Esophagus (tissue), 2 donors: ENCODE results near the gene ZNF346. TPM values are rescaled to one million over a fixed set of nuclear protein-coding genes. Genes with fewer than 3 reads are reported as not detected.

Source experiments
- H3K27ac ChIP-seq, 2 donors: one replicate each; pipeline ENCODE4 v1.5.1; 2013; ENCODE audit warnings: low read depth in 2 of 2, mild to moderate bottlenecking in 2 of 2, inconsistent platforms in 1 of 2, low read length in 1 of 2, moderate library complexity in 1 of 2
- H3K27me3 ChIP-seq, 2 donors: one replicate each; pipeline ENCODE4 v1.6.1; 2013; ENCODE audit warnings: low read length in 2 of 2, control low read depth in 1 of 2, mild to moderate bottlenecking in 1 of 2; ENCODE audit not compliant: insufficient read depth in 2 of 2, control insufficient read depth in 1 of 2
- H3K36me3 ChIP-seq, 2 donors: one replicate each; pipeline ENCODE4 v1.6.1; 2013; ENCODE audit warnings: low read length in 1 of 2; ENCODE audit not compliant: control insufficient read depth in 2 of 2, insufficient read depth in 2 of 2
- H3K4me1 ChIP-seq, 2 donors: one replicate each; pipeline ENCODE4 v1.6.1; 2013; ENCODE audit warnings: low read length in 1 of 2; ENCODE audit not compliant: control insufficient read depth in 2 of 2, insufficient read depth in 2 of 2
- H3K4me3 ChIP-seq, 2 donors: one replicate each; pipeline ENCODE4 v1.5.1; 2013; ENCODE audit warnings: low read length in 2 of 2, mild to moderate bottlenecking in 2 of 2, low read depth in 1 of 2, moderate library complexity in 1 of 2
- H3K9me3 ChIP-seq, 2 donors: one replicate each; pipeline ENCODE4 v1.6.1; 2013; ENCODE audit warnings: mild to moderate bottlenecking in 2 of 2, low read depth in 1 of 2, low read length in 1 of 2, moderate library complexity in 1 of 2; ENCODE audit not compliant: control insufficient read depth in 2 of 2, insufficient read depth in 1 of 2
- WGBS, 2 donors: extraction: QIAGEN DNeasy Blood & Tissue Kit; methylation state at CpG; one replicate each; pipeline ENCODE4 v1.1.7; 2013; 5-methylcytosine and 5-hydroxymethylcytosine counted together
- polyA plus RNA-seq, 2 donors: library from polyadenylated mRNA; stranded (reverse); fragments of 200-250 nt; gene quantifications; one replicate each; pipeline ENCODE4 v1.2.3, GENCODE V29; 2013
- donor health status: healthy with polysubstance abuse.
- donor health status: Bipolar disorder and iron deficiency.

ZNF346 gene
- polyA plus RNA-seq, 2 donors = 6.1 to 7.8 TPM

GRCh38 chr5:177089825-177090641, 67.5 kb downstream of the ZNF346 start:
- no peak overlapping the region for H3K4me3 ChIP-seq
- H3K27me3 ChIP-seq = no peaks in the 10 kb centered on the region
- no peak overlapping the region for H3K27ac ChIP-seq
- H3K9me3 ChIP-seq = no peaks in the 10 kb centered on the region
- no peaks in the 10 kb centered on the region for H3K36me3 ChIP-seq
- H3K4me1 ChIP-seq = peaks cover 4 to 11% of the 10 kb centered on the region in 2 donors
- WGBS, 2 donors = 76 to 82% methylated on average over 21 of the region's 21 CpGs

GRCh38 chr5:177090813-177091212, 68.3 kb downstream of the ZNF346 start:
- Histone ChIP-seq H3K4me3 (no peak overlapping the region), H3K4me1 (peaks cover 4 to 11% of the 10 kb centered on the region in 2 donors), H3K27ac (no peak overlapping the region), H3K36me3 (no peaks in the 10 kb centered on the region), H3K9me3 (no peaks in the 10 kb centered on the region), H3K27me3 (no peaks in the 10 kb centered on the region)
- 93 to 95% methylated on average over 13 of the region's 13 CpGs for WGBS, 2 donors

- H3K4me1 ChIP-seq = peaks cover 4 to 11% of the 10 kb centered on the region in 2 donors
- H3K27me3 ChIP-seq = no peaks in the 10 kb centered on the region
- H3K4me3 ChIP-seq = no peak overlapping the region
- 86 to 91% methylated on average over 3 of the region's 3 CpGs for WGBS, 2 donors
- H3K27ac ChIP-seq = no peak overlapping the region
- no peaks in the 10 kb centered on the region for H3K9me3 ChIP-seq
- no peaks in the 10 kb centered on the region for H3K36me3 ChIP-seq
Observed at GRCh38 chr5:177091232-177091631, 68.7 kb downstream of the ZNF346 start.

- no peaks in the 10 kb centered on the region for H3K9me3 ChIP-seq
- no peak overlapping the region for H3K27ac ChIP-seq
- no peak overlapping the region for H3K4me3 ChIP-seq
- H3K27me3 ChIP-seq = no peaks in the 10 kb centered on the region
- H3K36me3 ChIP-seq = no peaks in the 10 kb centered on the region
- peaks cover 0 to 5% of the 10 kb centered on the region in 2 donors for H3K4me1 ChIP-seq
- 90 to 91% methylated on average over 30 to 32 of the region's 32 CpGs for WGBS, 2 donors
Observed at GRCh38 chr5:177092178-177093081, 69.9 kb downstream of the ZNF346 start.

GRCh38 chr5:177093082-177093712, 70.7 kb downstream of the ZNF346 start:
- Histone ChIP-seq H3K27ac (no peak overlapping the region), H3K36me3 (no peaks in the 10 kb centered on the region), H3K9me3 (no peaks in the 10 kb centered on the region), H3K27me3 (no peaks in the 10 kb centered on the region), H3K4me1 (peaks cover 0 to 5% of the 10 kb centered on the region in 2 donors), H3K4me3 (no peak overlapping the region)
- 95% methylated on average over 33 to 40 of the region's 40 CpGs for WGBS, 2 donors

- peaks cover 0 to 5% of the 10 kb centered on the region in 2 donors for H3K4me1 ChIP-seq
- no peaks in the 10 kb centered on the region for H3K27me3 ChIP-seq
- no peaks in the 10 kb centered on the region for H3K36me3 ChIP-seq
- no peak overlapping the region for H3K4me3 ChIP-seq
- H3K27ac ChIP-seq = no peak overlapping the region
- H3K9me3 ChIP-seq = no peaks in the 10 kb centered on the region
- 90 to 96% methylated on average over 6 of the region's 6 CpGs for WGBS, 2 donors
Observed at GRCh38 chr5:177093803-177094202, 71.3 kb downstream of the ZNF346 start.

- Histone ChIP-seq H3K27ac (no peak overlapping the region), H3K27me3 (no peaks in the 10 kb centered on the region), H3K4me3 (no peak overlapping the region), H3K36me3 (no peaks in the 10 kb centered on the region), H3K4me1 (peaks cover 0 to 5% of the 10 kb centered on the region in 2 donors), H3K9me3 (no peaks in the 10 kb centered on the region)
- WGBS, 2 donors = 61 to 65% methylated on average over 12 of the region's 12 CpGs
Observed at GRCh38 chr5:177094224-177095087, 72.0 kb downstream of the ZNF346 start.

- peaks cover 0 to 2% of the 10 kb centered on the region in 2 donors for H3K4me1 ChIP-seq
- 78 to 80% methylated on average over 28 of the region's 28 CpGs for WGBS, 2 donors
Observed at GRCh38 chr5:177095088-177095669, 72.7 kb downstream of the ZNF346 start.

More at GRCh38 chr5:177095088-177095669, 72.7 kb downstream of the ZNF346 start:
- Histone ChIP-seq H3K4me3 (no peak overlapping the region), H3K27ac (no peak overlapping the region), H3K36me3 (no peaks in the 10 kb centered on the region), H3K27me3 (no peaks in the 10 kb centered on the region), H3K9me3 (no peaks in the 10 kb centered on the region)
